Adipose tissue (tissue), 3 donors: ENCODE results near the gene PTPRN2. TPM values are rescaled to one million over a fixed set of nuclear protein-coding genes. Genes with fewer than 3 reads are reported as not detected.

Source experiments
- H3K27ac ChIP-seq: one replicate; pipeline ENCODE4 v1.5.1; 2013; ENCODE audit warnings: low read depth, low read length
- WGBS, 3 donors: extraction: QIAGEN DNeasy Blood & Tissue Kit; methylation state at CpG; one replicate each; pipeline ENCODE4 v1.1.7; 2013; 5-methylcytosine and 5-hydroxymethylcytosine counted together
- polyA plus RNA-seq, 3 donors: library from polyadenylated mRNA; stranded (reverse); fragments of 200-250 nt; gene quantifications; one replicate each; pipeline ENCODE4 v1.2.3, GENCODE V29; 2013
- donor health status: healthy with polysubstance abuse.
- donor health status: Bipolar disorder and iron deficiency.
- donor health status: healthy.

PTPRN2 gene
- polyA plus RNA-seq, 3 donors, result 3.7 to 8.0 (median 7.3) TPM

GRCh38 chr7:157650801-157651200, 936.8 kb downstream of the PTPRN2 start:
- 91 to 96% (median 96%) methylated on average over 19 of the region's 19 CpGs for WGBS, 3 donors
- no peak overlapping the region for H3K27ac ChIP-seq

DNA sequence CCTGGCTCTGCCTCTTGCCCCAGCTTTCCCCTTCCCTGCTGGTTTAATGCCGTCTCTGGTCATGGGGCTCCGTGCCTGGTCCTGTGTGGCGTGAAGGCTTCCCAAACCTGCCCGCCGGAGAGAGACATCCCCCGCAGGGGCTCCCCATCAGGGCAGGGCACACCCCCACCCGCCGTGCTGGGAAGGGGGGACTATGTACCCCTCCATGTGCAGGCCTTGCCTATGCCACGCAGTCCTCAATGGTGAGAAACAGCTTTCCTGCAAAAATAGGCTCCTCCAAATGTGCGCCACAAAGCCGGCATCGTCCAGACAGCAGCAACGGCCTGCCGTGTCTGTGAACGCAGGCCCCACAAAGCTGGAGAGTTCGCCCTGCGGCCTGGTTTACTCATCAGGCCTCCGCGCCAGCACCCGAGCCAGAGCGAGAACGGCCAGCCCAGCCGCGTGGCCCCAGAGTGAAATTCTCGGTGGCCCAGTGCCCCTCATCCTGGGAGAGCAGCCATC, 937.4 kb downstream of the PTPRN2 start:
- 91 to 92% (median 92%) methylated on average over 25 of the region's 25 CpGs for WGBS, 3 donors
- no peak overlapping the region for H3K27ac ChIP-seq

DNA sequence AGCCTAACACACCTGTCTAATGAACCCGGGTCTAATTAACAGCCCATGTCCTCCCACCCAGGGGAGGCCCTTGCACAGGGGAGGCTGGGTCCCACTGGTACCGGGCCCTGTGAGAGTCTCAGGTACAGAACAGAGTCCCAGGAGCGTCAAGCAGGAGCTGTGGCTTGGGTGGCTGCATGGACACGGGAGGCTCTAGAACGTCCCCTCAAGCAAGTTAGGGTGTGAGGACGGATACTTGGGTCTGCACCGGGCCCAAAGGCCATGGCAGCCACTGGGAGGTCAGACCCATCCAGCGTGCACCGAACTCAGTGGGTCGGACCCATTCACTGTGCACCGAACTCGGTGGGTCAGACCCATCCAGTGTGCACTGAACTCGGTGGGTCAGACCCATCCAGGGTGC, 941.1 kb downstream of the PTPRN2 start:
- no peak overlapping the region for H3K27ac ChIP-seq
- 93 to 97% (median 94%) methylated on average over 13 of the region's 13 CpGs for WGBS, 3 donors

GRCh38 chr7:157645539-157645938, 942.1 kb downstream of the PTPRN2 start:
- WGBS, 3 donors, result 82 to 90% (median 85%) methylated on average over 12 of the region's 12 CpGs
- no peak overlapping the region for H3K27ac ChIP-seq

- H3K27ac ChIP-seq, result no peak overlapping the region
- 87 to 93% (median 91%) methylated on average over 12 of the region's 12 CpGs for WGBS, 3 donors
Measured at GRCh38 chr7:157644946-157645345, 942.7 kb downstream of the PTPRN2 start.

- H3K27ac ChIP-seq, result no peak overlapping the region
- WGBS, 3 donors, result 92 to 93% (median 92%) methylated on average over 21 to 23 of the region's 23 CpGs
Measured at GRCh38 chr7:157643525-157643970, 944.1 kb downstream of the PTPRN2 start.

DNA sequence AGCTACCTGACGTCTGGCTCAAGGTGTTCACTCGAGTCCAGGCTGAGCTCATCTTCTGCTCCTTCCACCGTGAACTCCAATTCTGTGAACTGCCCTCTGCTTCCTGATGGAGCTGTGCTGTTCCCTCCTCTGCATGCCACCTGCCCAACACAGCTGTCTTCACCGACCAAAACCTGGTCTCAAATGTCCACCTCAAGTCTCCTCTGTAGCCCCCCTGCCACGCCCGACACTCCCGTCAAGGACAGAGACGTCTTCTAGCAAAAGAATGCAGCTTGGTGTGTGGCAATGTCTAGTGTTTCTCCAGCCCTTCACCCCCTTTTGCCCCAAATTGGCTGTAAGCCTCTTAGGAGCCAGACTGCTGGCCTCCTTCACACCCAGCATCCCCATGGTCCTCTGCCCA, 945.8 kb downstream of the PTPRN2 start:
- WGBS, 3 donors, result 85 to 91% (median 89%) methylated on average over 8 of the region's 8 CpGs
- no peak overlapping the region for H3K27ac ChIP-seq

DNA sequence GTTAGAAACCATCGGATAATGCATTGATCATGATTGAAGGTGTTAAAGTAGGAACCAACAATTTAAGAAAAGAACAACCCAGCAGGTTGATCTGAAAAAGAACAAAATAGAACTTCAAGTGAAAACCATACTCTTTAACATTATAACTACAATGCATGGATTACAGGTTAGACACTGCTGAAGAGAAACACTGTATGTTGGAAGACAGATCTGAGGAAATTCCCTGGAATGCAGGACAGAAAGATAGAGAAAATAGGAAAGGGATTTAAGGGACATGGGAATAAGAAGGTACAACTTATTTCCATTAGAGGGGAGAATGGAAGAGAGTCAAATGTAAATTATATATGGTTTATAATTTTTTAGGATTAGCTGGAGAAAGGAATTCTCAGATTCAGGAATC, 947.5 kb downstream of the PTPRN2 start:
- H3K27ac ChIP-seq, result no peak overlapping the region
- 96 to 100% (median 99%) methylated on average over 1 of the region's 1 CpG for WGBS, 3 donors

GRCh38 chr7:157638563-157638962, 949.1 kb downstream of the PTPRN2 start:
- 93 to 95% (median 93%) methylated on average over 8 of the region's 8 CpGs for WGBS, 3 donors
- no peak overlapping the region for H3K27ac ChIP-seq

- H3K27ac ChIP-seq, result no peak overlapping the region
- 77 to 83% (median 82%) methylated on average over 15 of the region's 15 CpGs for WGBS, 3 donors
Measured at GRCh38 chr7:157637216-157637949, 950.2 kb downstream of the PTPRN2 start.

DNA sequence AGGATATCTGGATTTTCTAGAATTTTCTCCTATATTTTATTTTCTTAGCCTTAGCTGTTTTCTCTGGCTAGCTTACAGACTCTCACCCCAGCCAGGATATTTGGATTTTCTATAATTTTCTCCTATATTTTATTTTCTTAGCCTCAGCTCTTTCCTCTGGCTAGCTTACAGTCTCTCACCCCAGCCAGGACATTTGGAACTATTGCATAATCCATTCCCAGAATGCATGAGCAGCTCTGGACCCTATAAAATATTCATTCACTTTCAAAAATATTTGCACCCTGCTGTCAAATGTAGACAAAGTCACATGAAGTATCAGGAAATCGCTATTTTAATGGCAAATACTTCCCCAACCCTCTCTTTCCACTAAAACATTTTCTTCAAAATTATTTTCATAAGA, 952.0 kb downstream of the PTPRN2 start:
- no peak overlapping the region for H3K27ac ChIP-seq
- WGBS, 3 donors, result 83 to 87% (median 83%) methylated on average over 1 of the region's 1 CpG

- WGBS, 3 donors, result 85 to 91% (median 87%) methylated on average over 6 of the region's 6 CpGs
Measured at GRCh38 chr7:157635148-157635500, 952.5 kb downstream of the PTPRN2 start.

DNA sequence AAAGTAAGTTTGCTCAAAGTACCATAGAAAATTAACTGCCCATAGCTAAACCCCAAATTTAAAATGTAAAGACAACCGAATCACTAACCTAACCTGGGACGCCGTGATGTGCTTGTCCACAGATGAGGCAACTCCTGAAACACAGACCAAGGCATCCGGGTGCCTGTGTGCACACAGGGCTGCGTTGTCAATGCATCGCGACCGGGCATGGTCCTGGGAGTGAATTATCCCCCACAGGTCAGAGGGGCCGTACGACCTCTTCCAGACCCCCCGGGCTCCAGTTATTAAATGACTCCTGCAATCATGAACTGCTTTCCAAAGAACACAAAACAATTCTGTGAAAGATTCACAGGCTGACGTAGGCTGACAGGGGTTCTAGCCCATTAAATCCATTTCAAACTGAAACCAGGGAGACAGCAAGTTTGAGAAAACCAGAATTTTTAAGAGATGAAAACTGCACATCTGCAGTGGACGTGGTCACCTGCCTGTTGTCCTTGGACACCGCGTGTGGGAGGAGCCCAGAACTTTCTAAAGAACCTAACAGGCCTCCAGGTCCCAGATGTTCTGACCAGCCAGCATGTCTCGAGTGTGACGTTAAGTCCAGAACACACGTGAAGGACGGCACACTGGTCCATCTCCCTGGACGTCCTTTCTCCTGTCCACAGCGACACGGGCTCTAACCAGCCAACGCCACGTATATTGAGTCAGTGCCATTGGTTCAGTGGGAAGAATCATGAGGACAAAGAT, 953.0 kb downstream of the PTPRN2 start:
- no peak overlapping the region for H3K27ac ChIP-seq
- WGBS, 3 donors, result 90 to 91% (median 91%) methylated on average over 24 of the region's 24 CpGs

More at GRCh38 chr7:157635148-157635500, 952.5 kb downstream of the PTPRN2 start:
- H3K27ac ChIP-seq, result no peak overlapping the region

- 80 to 83% (median 81%) methylated on average over 21 of the region's 21 CpGs for WGBS, 3 donors
- H3K27ac ChIP-seq, result no peak overlapping the region
Measured at GRCh38 chr7:157633465-157634185, 954.0 kb downstream of the PTPRN2 start.

- WGBS, 3 donors, result 84 to 89% (median 87%) methylated on average over 16 of the region's 16 CpGs
- H3K27ac ChIP-seq, result no peak overlapping the region
Measured at GRCh38 chr7:157630301-157630853, 957.2 kb downstream of the PTPRN2 start.

DNA sequence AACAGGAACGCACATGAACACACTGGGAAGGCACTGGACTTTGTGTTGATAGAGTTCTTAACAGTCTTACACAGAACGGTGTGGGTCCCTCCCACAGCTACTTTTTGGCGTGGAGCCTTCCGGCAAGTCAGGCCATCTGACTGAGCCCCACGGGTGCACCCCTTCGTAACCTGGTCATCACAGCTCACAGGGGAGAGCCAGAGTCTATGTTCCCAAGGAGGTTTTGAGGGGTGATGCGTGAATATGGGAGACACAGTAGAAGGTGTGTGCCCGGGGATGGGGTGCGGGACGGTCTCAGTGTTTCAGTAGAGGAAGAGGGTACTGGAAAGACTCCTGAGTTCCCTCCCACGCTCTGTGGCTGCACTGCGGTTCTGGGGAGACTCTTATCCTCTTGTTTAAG, 959.2 kb downstream of the PTPRN2 start:
- WGBS, 3 donors, result 88 to 95% (median 94%) methylated on average over 12 of the region's 12 CpGs
- H3K27ac ChIP-seq, result no peak overlapping the region

GRCh38 chr7:157627646-157628045, 960.0 kb downstream of the PTPRN2 start:
- 75 to 87% (median 78%) methylated on average over 8 of the region's 8 CpGs for WGBS, 3 donors
- no peak overlapping the region for H3K27ac ChIP-seq

DNA sequence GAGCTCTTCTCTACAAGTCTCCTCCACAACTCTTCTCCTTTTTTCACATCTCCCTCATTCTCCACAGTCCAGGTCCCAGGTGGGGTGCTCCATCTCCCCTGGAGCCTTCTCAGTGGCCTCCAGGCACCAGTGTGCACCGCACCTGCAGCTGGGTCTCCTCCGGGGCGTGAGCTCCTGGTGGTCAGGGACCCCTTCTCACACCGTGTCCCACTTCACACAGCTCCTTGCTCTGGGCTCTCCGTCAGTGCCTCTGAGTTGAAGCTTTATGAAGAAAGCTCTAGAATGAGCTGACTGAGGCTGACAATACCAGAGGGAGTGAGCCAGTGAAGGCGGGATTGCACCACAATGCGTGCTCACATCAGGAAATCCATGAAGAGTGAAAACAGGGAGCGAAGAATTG, 960.6 kb downstream of the PTPRN2 start:
- H3K27ac ChIP-seq, result no peak overlapping the region
- WGBS, 3 donors, result 86 to 91% (median 87%) methylated on average over 8 of the region's 8 CpGs
